HEK293 (cell line): ENCODE results near the gene DAPP1.

Experiments used
- CTCF ChIA-PET: fragments of 350-600 bp; formaldehyde crosslinking; extraction: SDS; loops from one replicate; lab custom pipeline; 2021; ENCODE audit warnings: antibody characterized with exemption; lab: Yijun Ruan, JAX
- POLR2A ChIA-PET: fragments of 300-600 bp; formaldehyde crosslinking; extraction: SDS; loops from one replicate; lab custom pipeline; 2020; ENCODE audit warnings: antibody characterized with exemption, inconsistent platforms; lab: Yijun Ruan, JAX
- H3K27ac ChIP-seq: fragments of 200-500 bp; sonication (Bioruptor generic); 2 replicates; pipeline ENCODE4 v1.5.1; 2014; ENCODE audit warnings: low read depth, low read length, control low read depth, inconsistent platforms; ENCODE audit errors: extremely low read depth
- H3K36me3 ChIP-seq, 2 experiments: fragments of 200-500 bp in 1 of 2; sonication (Bioruptor generic) in 1 of 2; 1 replicate in 1 of 2; 2 replicates in 1 of 2; pipeline ENCODE4 v1.5.1; 2014 to 2017; ENCODE audit warnings: inconsistent platforms in 2 of 2, low read length in 2 of 2; ENCODE audit not compliant: control insufficient read depth in 2 of 2, insufficient read depth in 1 of 2
- H3K4me1 ChIP-seq: fragments of 200-500 bp; sonication (Bioruptor generic); 2 replicates; pipeline ENCODE4 v1.5.1; 2014; ENCODE audit warnings: mild to moderate bottlenecking, low read length, inconsistent platforms; ENCODE audit not compliant: control insufficient read depth, insufficient read depth
- H3K4me3 ChIP-seq: 2 replicates; pipeline ENCODE4 v1.5.1; 2011; ENCODE audit warnings: low read depth, mild to moderate bottlenecking, control low read depth, low read length, moderate library complexity
- H3K9me3 ChIP-seq: fragments of 200-500 bp; sonication (Bioruptor generic); 2 replicates; pipeline ENCODE4 v1.5.1; 2014; ENCODE audit warnings: low read depth, low read length, inconsistent platforms; ENCODE audit not compliant: control insufficient read depth, insufficient read depth
- CTCF ChIP-seq: fragments of 450-650 bp; formaldehyde crosslinking; IDR thresholded peaks from 2 replicates; pipeline ENCODE4 v1.5.1; 2016; ENCODE audit warnings: missing biosample characterization, missing genetic modification characterization
- HOXC10 ChIP-seq: sonication (generic); formaldehyde crosslinking; IDR thresholded peaks from 2 replicates; pipeline ENCODE4 v1.8.1; 2023; ENCODE audit warnings: mild to moderate bottlenecking, missing genetic modification reagents
- HOXD13 ChIP-seq: sonication (generic); formaldehyde crosslinking; IDR thresholded peaks from 2 replicates; pipeline ENCODE4 v1.8.0; 2022; ENCODE audit warnings: missing genetic modification reagents, borderline replicate concordance
- KLF7 ChIP-seq: fragments of 450-650 bp; formaldehyde crosslinking; IDR thresholded peaks from 2 replicates; pipeline ENCODE4 v1.5.1; 2016; ENCODE audit warnings: missing biosample characterization, missing genetic modification characterization, borderline replicate concordance
- PRDM1 ChIP-seq: fragments of 450-650 bp; formaldehyde crosslinking; IDR thresholded peaks from 2 replicates; pipeline ENCODE4; 2016; ENCODE audit warnings: missing biosample characterization, missing genetic modification characterization
- PRDM6 ChIP-seq: fragments of 450-650 bp; formaldehyde crosslinking; IDR thresholded peaks from 2 replicates; pipeline ENCODE4 v1.5.1; 2017; ENCODE audit warnings: missing biosample characterization, missing genetic modification characterization
- ZBTB6 ChIP-seq: fragments of 450-650 bp; formaldehyde crosslinking; IDR thresholded peaks from 2 replicates; pipeline ENCODE4 v1.5.1; 2017; ENCODE audit warnings: missing biosample characterization, missing genetic modification characterization
- ZEB2 ChIP-seq: fragments of 450-650 bp; formaldehyde crosslinking; IDR thresholded peaks from 2 replicates; pipeline ENCODE4 v1.5.1; 2016; ENCODE audit warnings: missing biosample characterization, missing genetic modification characterization
- ZNF132 ChIP-seq: fragments of 450-650 bp; formaldehyde crosslinking; IDR thresholded peaks from 2 replicates; pipeline ENCODE4 v1.5.1; 2017; ENCODE audit warnings: missing biosample characterization, missing genetic modification characterization, borderline replicate concordance
- ZNF37A ChIP-seq: fragments of 450-650 bp; IDR thresholded peaks from 2 replicates; pipeline ENCODE4 v1.5.1; 2018; ENCODE audit warnings: missing biosample characterization, missing genetic modification characterization
- ZNF391 ChIP-seq: fragments of 450-650 bp; formaldehyde crosslinking; IDR thresholded peaks from 2 replicates; pipeline ENCODE4 v1.5.1; 2016; ENCODE audit warnings: low read depth, missing biosample characterization, missing genetic modification characterization, borderline replicate concordance
- ZNF398 ChIP-seq: fragments of 450-650 bp; formaldehyde crosslinking; IDR thresholded peaks from 2 replicates; pipeline ENCODE4 v1.5.1; 2017; ENCODE audit warnings: missing biosample characterization, missing genetic modification characterization
- ZNF555 ChIP-seq: fragments of 450-650 bp; formaldehyde crosslinking; conservative IDR thresholded peaks from 2 replicates; pipeline ENCODE4 v1.5.1; 2017; ENCODE audit warnings: missing biosample characterization, mild to moderate bottlenecking, missing genetic modification characterization, inconsistent platforms
- ZNF558 ChIP-seq: fragments of 450-650 bp; formaldehyde crosslinking; IDR thresholded peaks from 2 replicates; pipeline ENCODE4 v1.5.1; 2016; ENCODE audit warnings: missing biosample characterization, missing genetic modification characterization
- ZNF623 ChIP-seq: fragments of 450-650 bp; formaldehyde crosslinking; IDR thresholded peaks from 2 replicates; pipeline ENCODE4 v1.5.1; 2016; ENCODE audit warnings: missing biosample characterization, missing genetic modification characterization
- ZNF645 ChIP-seq: fragments of 450-650 bp; formaldehyde crosslinking; IDR thresholded peaks from 2 replicates; pipeline ENCODE4; 2016; ENCODE audit warnings: missing biosample characterization, missing genetic modification characterization
- ZNF701 ChIP-seq: fragments of 450-650 bp; formaldehyde crosslinking; IDR thresholded peaks from 2 replicates; pipeline ENCODE4 v1.5.1; 2016; ENCODE audit warnings: missing biosample characterization, missing genetic modification characterization
- ZSCAN18 ChIP-seq: fragments of 450-650 bp; formaldehyde crosslinking; IDR thresholded peaks from 2 replicates; pipeline ENCODE4 v1.5.1; 2016; ENCODE audit warnings: missing biosample characterization, missing genetic modification characterization

Gene DAPP1

GRCh38 chr4:99857307-99857706 lies 40.7 kb downstream of the DAPP1 start (continued):
- TF ChIP-seq ZNF645 (tag by site-specific recombination) (no peak), PRDM6 (no peak), ZNF555 (tag by site-specific recombination) (no peak), PRDM1 (tag by site-specific recombination) (no peak), ZNF558 (tag by site-specific recombination) (no peak), ZNF398 (tag by site-specific recombination) (no peak), ZSCAN18 (no peak), CTCF (no peak)

GRCh38 chr4:99859618-99860017 lies 43.0 kb downstream of the DAPP1 start:
- Histone ChIP-seq H3K4me3 (no peak overlapping the region), H3K4me1 (no peaks in the 10 kb centered on the region), H3K9me3 (no peaks in the 10 kb centered on the region), H3K36me3 (no peaks in the 10 kb centered on the region), H3K27ac (no peak overlapping the region)
- CTCF ChIA-PET = no interaction called here
- TF ChIP-seq ZEB2 (no peak), ZNF623 (tag by site-specific recombination) (no peak), KLF7 (tag by site-specific recombination) (no peak), ZNF37A (tag by site-specific recombination) (no peak), ZBTB6 (no peak), ZNF701 (no peak), HOXD13 (CRISPR knock-in tag) (no peak), ZNF132 (tag by site-specific recombination) (no peak), HOXC10 (CRISPR knock-in tag) (no peak), ZNF645 (tag by site-specific recombination) (no peak), ZNF391 (tag by site-specific recombination) (no peak)
- POLR2A ChIA-PET = no interaction called here
